ENCODE results near the gene ISM1.

The ISM1 gene

DNA sequence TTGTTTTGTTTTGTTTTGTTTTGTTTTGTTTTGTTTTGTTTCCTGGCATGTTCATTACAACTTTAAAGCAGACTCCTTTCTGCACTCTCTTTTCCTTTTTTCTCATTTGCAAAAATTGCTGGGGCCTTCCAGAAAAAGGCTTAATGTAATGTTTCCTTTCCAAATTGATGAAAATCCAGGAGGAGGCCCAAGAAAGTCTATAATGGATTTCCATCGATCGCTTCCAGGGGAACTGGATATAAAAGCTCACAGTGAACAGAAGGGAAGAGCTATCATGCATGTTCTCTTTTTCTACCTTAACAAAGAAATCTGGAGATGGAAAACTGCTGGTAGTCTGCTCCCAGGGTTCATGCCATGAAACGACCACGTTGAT, 28.7 kb downstream of the ISM1 start:
- no peak overlapping the region for H3K4me2 ChIP-seq (ENCODE audit: low read length)
- no peaks in the 10 kb centered on the region for H4K20me1 ChIP-seq (ENCODE audit: insufficient read depth, low read length)
- H3K4me3 ChIP-seq (ENCODE audit: low read length) = no peak overlapping the region
- H3K4me1 ChIP-seq (ENCODE audit: low read length) = peaks cover 9% of the 10 kb centered on the region
- TF ChIP-seq, protein P1, sequence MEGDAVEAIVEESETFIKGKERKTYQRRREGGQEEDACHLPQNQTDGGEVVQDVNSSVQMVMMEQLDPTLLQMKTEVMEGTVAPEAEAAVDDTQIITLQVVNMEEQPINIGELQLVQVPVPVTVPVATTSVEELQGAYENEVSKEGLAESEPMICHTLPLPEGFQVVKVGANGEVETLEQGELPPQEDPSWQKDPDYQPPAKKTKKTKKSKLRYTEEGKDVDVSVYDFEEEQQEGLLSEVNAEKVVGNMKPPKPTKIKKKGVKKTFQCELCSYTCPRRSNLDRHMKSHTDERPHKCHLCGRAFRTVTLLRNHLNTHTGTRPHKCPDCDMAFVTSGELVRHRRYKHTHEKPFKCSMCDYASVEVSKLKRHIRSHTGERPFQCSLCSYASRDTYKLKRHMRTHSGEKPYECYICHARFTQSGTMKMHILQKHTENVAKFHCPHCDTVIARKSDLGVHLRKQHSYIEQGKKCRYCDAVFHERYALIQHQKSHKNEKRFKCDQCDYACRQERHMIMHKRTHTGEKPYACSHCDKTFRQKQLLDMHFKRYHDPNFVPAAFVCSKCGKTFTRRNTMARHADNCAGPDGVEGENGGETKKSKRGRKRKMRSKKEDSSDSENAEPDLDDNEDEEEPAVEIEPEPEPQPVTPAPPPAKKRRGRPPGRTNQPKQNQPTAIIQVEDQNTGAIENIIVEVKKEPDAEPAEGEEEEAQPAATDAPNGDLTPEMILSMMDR (IDR thresholded peaks at IDR 0.05; ENCODE audit: low read depth, low read length) = no peak
- no peak for TF ChIP-seq EZH2phosphoT487 (IDR thresholded peaks at IDR 0.05; ENCODE audit: low read depth)
- no peak overlapping the region for H3K9ac ChIP-seq (ENCODE audit: low read length)
- no peaks in the 10 kb centered on the region for H3K9me3 ChIP-seq (ENCODE audit: insufficient read depth, low read length)
- no peaks in the 10 kb centered on the region for H3K79me2 ChIP-seq (ENCODE audit: low read length)
- no peak overlapping the region for H3K27ac ChIP-seq (ENCODE audit: low read length)
- no peaks in the 10 kb centered on the region for H3K36me3 ChIP-seq (replicated peaks; ENCODE audit: low read depth, low read length)
- no peak overlapping the region for H2AFZ ChIP-seq (ENCODE audit: low read depth, low read length)
- H3K27me3 ChIP-seq (ENCODE audit: low read depth, low read length) = no peaks in the 10 kb centered on the region

DNA sequence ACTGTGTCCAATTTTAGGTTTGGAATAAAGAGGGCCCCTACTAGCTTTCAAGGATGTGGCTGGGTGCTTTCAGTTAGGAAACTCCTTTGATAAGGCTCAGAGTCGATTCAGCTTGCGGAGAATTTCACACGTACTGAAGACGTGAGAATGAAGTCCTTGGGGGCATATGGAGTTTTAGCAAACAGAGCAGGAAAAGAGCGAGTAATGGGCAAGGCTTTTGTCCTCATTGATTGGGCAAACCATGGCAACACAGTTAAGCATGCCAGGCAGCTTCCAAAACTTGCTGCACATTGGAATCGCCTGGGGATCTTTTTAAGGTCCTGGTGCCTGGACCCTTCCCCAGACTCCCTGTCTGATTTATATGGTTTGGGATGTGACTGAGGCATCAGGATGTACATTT, 29.2 kb downstream of the ISM1 start:
- no peak overlapping the region for H3K27ac ChIP-seq (ENCODE audit: low read length)
- no peak overlapping the region for H3K4me3 ChIP-seq (ENCODE audit: low read length)
- no peak overlapping the region for H2AFZ ChIP-seq (ENCODE audit: low read depth, low read length)
- H3K36me3 ChIP-seq (replicated peaks; ENCODE audit: low read depth, low read length) = no peaks in the 10 kb centered on the region
- H3K9ac ChIP-seq (ENCODE audit: low read length) = no peak overlapping the region
- H3K9me3 ChIP-seq (ENCODE audit: insufficient read depth, low read length) = no peaks in the 10 kb centered on the region
- no peaks in the 10 kb centered on the region for H3K79me2 ChIP-seq (ENCODE audit: low read length)
- H3K4me1 ChIP-seq (ENCODE audit: low read length) = peaks cover 9% of the 10 kb centered on the region
- H3K4me2 ChIP-seq (ENCODE audit: low read length) = no peak overlapping the region
- no peak for TF ChIP-seq EZH2phosphoT487 (IDR thresholded peaks at IDR 0.05; ENCODE audit: low read depth)
- TF ChIP-seq, protein P1 (IDR thresholded peaks at IDR 0.05; ENCODE audit: low read depth, low read length) = no peak
- H4K20me1 ChIP-seq (ENCODE audit: insufficient read depth, low read length) = no peaks in the 10 kb centered on the region
- H3K27me3 ChIP-seq (ENCODE audit: low read depth, low read length) = no peaks in the 10 kb centered on the region

DNA sequence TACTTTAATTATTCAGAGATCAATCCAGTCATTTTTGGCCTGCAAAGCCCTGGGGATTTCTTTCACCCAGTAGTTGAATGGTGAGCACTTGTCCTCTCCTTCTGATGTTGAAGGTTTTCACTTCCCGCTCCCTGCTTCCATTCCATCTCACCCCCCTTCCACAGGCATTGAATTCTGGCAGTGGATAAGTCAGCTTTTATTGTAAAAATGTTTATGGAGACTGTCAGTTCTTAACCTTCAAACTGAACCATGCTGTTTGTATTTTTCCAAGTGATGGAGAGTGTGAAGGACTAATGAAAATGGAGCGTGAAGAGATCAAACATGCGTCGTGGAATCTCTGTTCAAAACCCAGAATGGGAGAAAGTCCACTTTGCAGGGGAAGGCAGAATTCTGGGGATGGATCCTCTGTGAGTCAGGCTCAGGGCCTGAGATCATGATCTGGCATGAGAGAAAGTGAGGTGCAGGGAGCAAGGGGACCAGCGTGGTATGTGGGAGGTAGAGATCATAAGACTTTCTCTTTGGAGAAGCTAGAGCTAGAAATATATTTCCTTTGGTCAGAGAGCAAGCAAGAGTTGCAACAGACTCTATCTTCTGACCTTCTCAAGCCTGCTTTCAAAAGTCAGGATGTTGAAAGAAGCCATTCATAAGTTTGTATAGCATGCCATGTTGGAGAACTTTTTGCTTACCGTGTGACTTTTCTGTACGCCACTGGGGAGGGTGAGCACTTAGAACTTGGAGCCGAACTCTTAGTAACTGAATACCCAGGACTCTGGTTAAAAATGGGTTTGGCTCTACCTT, 30.2 kb downstream of the ISM1 start:
- no peaks in the 10 kb centered on the region for H3K9me3 ChIP-seq (ENCODE audit: insufficient read depth, low read length)
- no peak overlapping the region for H3K4me3 ChIP-seq (ENCODE audit: low read length)
- no peaks in the 10 kb centered on the region for H3K27me3 ChIP-seq (ENCODE audit: low read depth, low read length)
- H2AFZ ChIP-seq (ENCODE audit: low read depth, low read length) = no peak overlapping the region
- H3K36me3 ChIP-seq (replicated peaks; ENCODE audit: low read depth, low read length) = no peaks in the 10 kb centered on the region
- TF ChIP-seq, protein P1 (IDR thresholded peaks at IDR 0.05; ENCODE audit: low read depth, low read length) = no peak
- TF ChIP-seq EZH2phosphoT487 (IDR thresholded peaks at IDR 0.05; ENCODE audit: low read depth) = no peak
- H3K9ac ChIP-seq (ENCODE audit: low read length) = no peak overlapping the region
- H3K4me2 ChIP-seq (ENCODE audit: low read length) = no peak overlapping the region
- H3K27ac ChIP-seq (ENCODE audit: low read length) = no peak overlapping the region
- H3K4me1 ChIP-seq (ENCODE audit: low read length) = peaks cover 9% of the 10 kb centered on the region
- no peaks in the 10 kb centered on the region for H4K20me1 ChIP-seq (ENCODE audit: insufficient read depth, low read length)
- no peaks in the 10 kb centered on the region for H3K79me2 ChIP-seq (ENCODE audit: low read length)

DNA sequence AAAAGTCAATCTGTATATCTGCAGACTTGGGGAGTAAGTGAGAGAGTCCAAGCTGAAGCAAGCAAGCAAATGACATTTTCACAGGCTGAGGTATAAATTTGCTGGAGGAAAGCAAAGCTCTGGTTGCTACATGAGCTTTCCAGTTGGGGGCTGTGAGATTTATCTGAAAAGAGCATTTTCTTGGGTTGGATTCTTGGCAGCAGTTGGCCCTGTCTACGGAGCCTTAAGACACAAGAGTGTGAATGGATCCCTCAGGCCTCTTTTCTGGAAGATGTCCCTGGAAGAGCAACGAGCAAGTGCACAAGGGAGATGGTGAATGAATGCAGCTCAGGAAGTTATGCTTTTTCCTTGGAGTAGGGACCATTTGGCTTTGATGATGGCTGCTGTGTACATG, 30.8 kb downstream of the ISM1 start:
- no peak overlapping the region for H3K4me2 ChIP-seq (ENCODE audit: low read length)
- H2AFZ ChIP-seq (ENCODE audit: low read depth, low read length) = no peak overlapping the region
- no peak overlapping the region for H3K27ac ChIP-seq (ENCODE audit: low read length)
- H3K27me3 ChIP-seq (ENCODE audit: low read depth, low read length) = no peaks in the 10 kb centered on the region
- no peak for TF ChIP-seq EZH2phosphoT487 (IDR thresholded peaks at IDR 0.05; ENCODE audit: low read depth)
- TF ChIP-seq, protein P1 (IDR thresholded peaks at IDR 0.05; ENCODE audit: low read depth, low read length) = no peak
- no peak overlapping the region for H3K4me3 ChIP-seq (ENCODE audit: low read length)
- H3K9ac ChIP-seq (ENCODE audit: low read length) = no peak overlapping the region
- H4K20me1 ChIP-seq (ENCODE audit: insufficient read depth, low read length) = no peaks in the 10 kb centered on the region
- H3K36me3 ChIP-seq (replicated peaks; ENCODE audit: low read depth, low read length) = no peaks in the 10 kb centered on the region
- H3K79me2 ChIP-seq (ENCODE audit: low read length) = no peaks in the 10 kb centered on the region
- no peaks in the 10 kb centered on the region for H3K9me3 ChIP-seq (ENCODE audit: insufficient read depth, low read length)
- H3K4me1 ChIP-seq (ENCODE audit: low read length) = peaks cover 9% of the 10 kb centered on the region

All from OCI-LY3 (cell line).